SK-N-SH treated with all-trans-retinoic acid at 6 μM for 48 hours (cell line): ENCODE results near the gene ELMO1.

Source experiments
- ATAC-seq: fragments of 200-7000 bp; cut with Tn5 transposase; 3 replicates; pipeline ENCODE4 v1.9.1; 2020; ENCODE audit warnings: mild to moderate bottlenecking, moderate library complexity
- ARNTL ChIP-seq: fragments of 450-650 bp; formaldehyde crosslinking; IDR thresholded peaks from 2 replicates; pipeline ENCODE4 v1.5.0; 2020; ENCODE audit warnings: low read depth, mild to moderate bottlenecking, moderate library complexity, borderline replicate concordance
- BACH2 ChIP-seq: fragments of 250-450 bp; sonication (Bioruptor Pico); IDR thresholded peaks from 2 replicates; pipeline ENCODE4 v1.9.0; 2021; ENCODE audit warnings: mild to moderate bottlenecking, borderline replicate concordance
- CREB5 ChIP-seq: fragments of 250-450 bp; sonication (Bioruptor Pico); IDR thresholded peaks from 2 replicates; pipeline ENCODE4 v1.5.1; 2020; ENCODE audit warnings: low read depth, mild to moderate bottlenecking, moderate library complexity
- CSDC2 ChIP-seq: fragments of 250-450 bp; sonication (Bioruptor Pico); IDR thresholded peaks from 2 replicates; pipeline ENCODE4 v1.5.0; 2020; ENCODE audit warnings: mild to moderate bottlenecking, moderate library complexity
- CSRNP3 ChIP-seq: fragments of 250-450 bp; sonication (Bioruptor Pico); IDR thresholded peaks from 2 replicates; pipeline ENCODE4 v1.5.1; 2021; ENCODE audit warnings: mild to moderate bottlenecking, moderate library complexity
- ESRRG ChIP-seq: fragments of 250-450 bp; sonication (Bioruptor Pico); IDR thresholded peaks from 2 replicates; pipeline ENCODE4 v1.6.1; 2021; ENCODE audit warnings: mild to moderate bottlenecking
- GLIS3 ChIP-seq: fragments of 250-450 bp; sonication (Bioruptor Pico); IDR thresholded peaks from 2 replicates; pipeline ENCODE4 v1.5.0; 2020; ENCODE audit warnings: mild to moderate bottlenecking, moderate library complexity
- ISL1 ChIP-seq: fragments of 250-450 bp; sonication (Bioruptor Pico); IDR thresholded peaks from 2 replicates; pipeline ENCODE4 v2.1.2; 2022; ENCODE audit warnings: mild to moderate bottlenecking, moderate library complexity
- OSR1 ChIP-seq: fragments of 250-450 bp; sonication (Bioruptor Pico); IDR thresholded peaks from 2 replicates; pipeline ENCODE4 v1.8.0; 2022; ENCODE audit warnings: moderate library complexity, mild to moderate bottlenecking, inconsistent platforms
- PATZ1 ChIP-seq: fragments of 250-450 bp; sonication (Bioruptor Pico); IDR thresholded peaks from 2 replicates; pipeline ENCODE4 v1.8.0; 2020; ENCODE audit warnings: mild to moderate bottlenecking, moderate library complexity, borderline replicate concordance
- PPARA ChIP-seq: fragments of 250-450 bp; sonication (Bioruptor Pico); IDR thresholded peaks from 2 replicates; pipeline ENCODE4 v1.5.0; 2020; ENCODE audit warnings: mild to moderate bottlenecking, borderline replicate concordance
- RARB ChIP-seq: fragments of 250-450 bp; sonication (Bioruptor Pico); IDR thresholded peaks from 2 replicates; pipeline ENCODE4 v1.8.0; 2021; ENCODE audit warnings: mild to moderate bottlenecking, moderate library complexity
- SNAI2 ChIP-seq: fragments of 250-450 bp; sonication (Bioruptor Pico); IDR thresholded peaks from 2 replicates; pipeline ENCODE4 v1.5.0; 2020; ENCODE audit warnings: mild to moderate bottlenecking, moderate library complexity
- TOX ChIP-seq: fragments of 250-450 bp; sonication (Bioruptor Pico); IDR thresholded peaks from 2 replicates; pipeline ENCODE4 v1.8.0; 2021; ENCODE audit warnings: mild to moderate bottlenecking, moderate library complexity, borderline replicate concordance
- TSHZ2 ChIP-seq: fragments of 250-450 bp; sonication (Bioruptor Pico); IDR thresholded peaks from 2 replicates; pipeline ENCODE4 v1.5.0; 2020; ENCODE audit warnings: mild to moderate bottlenecking, moderate library complexity
- ZC3H10 ChIP-seq: fragments of 250-450 bp; sonication (Bioruptor Pico); IDR thresholded peaks from 2 replicates; pipeline ENCODE4 v1.5.1; 2021; ENCODE audit warnings: mild to moderate bottlenecking, moderate library complexity
- ZFP3 ChIP-seq: fragments of 250-450 bp; sonication (Bioruptor Pico); IDR thresholded peaks from 2 replicates; pipeline ENCODE4 v1.5.0; 2020; ENCODE audit warnings: mild to moderate bottlenecking, moderate library complexity
- ZFP30 ChIP-seq: fragments of 450-650 bp; formaldehyde crosslinking; IDR thresholded peaks from 2 replicates; pipeline ENCODE4 v1.5.0; 2022; ENCODE audit warnings: mild to moderate bottlenecking, moderate library complexity
- ZNF565 ChIP-seq: fragments of 450-650 bp; formaldehyde crosslinking; conservative IDR thresholded peaks from 2 replicates; pipeline ENCODE4 v1.5.0; 2020; ENCODE audit warnings: low read depth, mild to moderate bottlenecking, moderate library complexity
- ZNF70 ChIP-seq: fragments of 450-650 bp; formaldehyde crosslinking; IDR thresholded peaks from 2 replicates; pipeline ENCODE4 v1.5.0; 2020; ENCODE audit warnings: mild to moderate bottlenecking, moderate library complexity
- ZNF8 ChIP-seq: fragments of 450-650 bp; formaldehyde crosslinking; IDR thresholded peaks from 2 replicates; pipeline ENCODE4 v1.5.0; 2020; ENCODE audit warnings: mild to moderate bottlenecking, moderate library complexity

ELMO1 gene

GRCh38 chr7:36870625-36871354 lies 577.9 kb downstream of the ELMO1 start (continued):
- peak; percentile 96 for TF ChIP-seq TSHZ2

- ATAC-seq = no peak
- TF ChIP-seq ZC3H10 (CRISPR knock-in tag) (no peak), ZNF565 (no peak), GLIS3 (no peak), ZFP30 (CRISPR knock-in tag) (no peak), ZNF8 (CRISPR knock-in tag) (no peak), CSDC2 (CRISPR knock-in tag) (no peak), PPARA (CRISPR knock-in tag) (no peak), ZFP3 (no peak), BACH2 (CRISPR knock-in tag) (no peak), ZNF70 (CRISPR knock-in tag) (no peak), OSR1 (CRISPR knock-in tag) (no peak), CSRNP3 (CRISPR knock-in tag) (no peak), ARNTL (CRISPR knock-in tag) (no peak), TOX (CRISPR knock-in tag) (no peak), ISL1 (no peak), CREB5 (CRISPR knock-in tag) (no peak), ESRRG (no peak), RARB (CRISPR knock-in tag) (no peak), PATZ1 (CRISPR knock-in tag) (no peak)
Measured at GRCh38 chr7:36868727-36869411, 579.8 kb downstream of the ELMO1 start.

GRCh38 chr7:36865019-36865418 lies 583.6 kb downstream of the ELMO1 start:
- ATAC-seq = no peak; the same call in 2 of the 3 replicates

More at GRCh38 chr7:36865019-36865418, 583.6 kb downstream of the ELMO1 start:
- TF ChIP-seq ZNF70 (CRISPR knock-in tag) (no peak), OSR1 (CRISPR knock-in tag) (no peak), ZNF565 (no peak), ESRRG (no peak), CREB5 (CRISPR knock-in tag) (no peak), SNAI2 (CRISPR knock-in tag) (peak; percentile 52; the same call in 1 of the 2 replicates), ISL1 (peak; percentile 66), TSHZ2 (0 out of 2 replicates have a peak, but pooled peaks have one; percentile 15), GLIS3 (no peak)
